ENCODE measurements around the gene RPL11.

The RPL11 gene

DNA sequence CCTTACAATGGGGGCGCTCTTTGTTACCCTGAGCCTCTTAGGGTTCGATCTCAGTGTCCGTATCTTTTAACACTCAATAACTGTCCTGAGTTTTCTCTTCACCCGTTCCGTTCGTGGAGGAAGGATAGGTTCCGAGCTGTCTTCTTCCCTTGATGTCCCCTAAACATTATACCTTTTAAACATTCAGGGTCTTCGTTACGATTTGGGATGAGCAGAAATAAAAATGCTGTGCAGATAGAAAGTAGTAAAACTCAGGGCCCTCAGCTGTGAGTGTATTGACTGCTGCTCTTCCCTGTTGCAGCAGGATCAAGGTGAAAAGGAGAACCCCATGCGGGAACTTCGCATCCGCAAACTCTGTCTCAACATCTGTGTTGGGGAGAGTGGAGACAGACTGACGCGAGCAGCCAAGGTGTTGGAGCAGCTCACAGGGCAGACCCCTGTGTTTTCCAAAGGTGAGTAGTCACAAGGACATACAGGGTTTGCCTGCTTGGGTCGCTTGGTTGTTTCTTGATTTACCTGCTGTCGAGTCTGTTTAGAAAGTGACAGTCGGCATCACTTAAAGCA, 784 bp downstream of the RPL11 start:
- H3K27ac ChIP-seq: peak overlapping the region; percentile 86
- TF ChIP-seq, protein P1, sequence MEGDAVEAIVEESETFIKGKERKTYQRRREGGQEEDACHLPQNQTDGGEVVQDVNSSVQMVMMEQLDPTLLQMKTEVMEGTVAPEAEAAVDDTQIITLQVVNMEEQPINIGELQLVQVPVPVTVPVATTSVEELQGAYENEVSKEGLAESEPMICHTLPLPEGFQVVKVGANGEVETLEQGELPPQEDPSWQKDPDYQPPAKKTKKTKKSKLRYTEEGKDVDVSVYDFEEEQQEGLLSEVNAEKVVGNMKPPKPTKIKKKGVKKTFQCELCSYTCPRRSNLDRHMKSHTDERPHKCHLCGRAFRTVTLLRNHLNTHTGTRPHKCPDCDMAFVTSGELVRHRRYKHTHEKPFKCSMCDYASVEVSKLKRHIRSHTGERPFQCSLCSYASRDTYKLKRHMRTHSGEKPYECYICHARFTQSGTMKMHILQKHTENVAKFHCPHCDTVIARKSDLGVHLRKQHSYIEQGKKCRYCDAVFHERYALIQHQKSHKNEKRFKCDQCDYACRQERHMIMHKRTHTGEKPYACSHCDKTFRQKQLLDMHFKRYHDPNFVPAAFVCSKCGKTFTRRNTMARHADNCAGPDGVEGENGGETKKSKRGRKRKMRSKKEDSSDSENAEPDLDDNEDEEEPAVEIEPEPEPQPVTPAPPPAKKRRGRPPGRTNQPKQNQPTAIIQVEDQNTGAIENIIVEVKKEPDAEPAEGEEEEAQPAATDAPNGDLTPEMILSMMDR (conservative IDR thresholded peaks at IDR 0.05): no peak

DNA sequence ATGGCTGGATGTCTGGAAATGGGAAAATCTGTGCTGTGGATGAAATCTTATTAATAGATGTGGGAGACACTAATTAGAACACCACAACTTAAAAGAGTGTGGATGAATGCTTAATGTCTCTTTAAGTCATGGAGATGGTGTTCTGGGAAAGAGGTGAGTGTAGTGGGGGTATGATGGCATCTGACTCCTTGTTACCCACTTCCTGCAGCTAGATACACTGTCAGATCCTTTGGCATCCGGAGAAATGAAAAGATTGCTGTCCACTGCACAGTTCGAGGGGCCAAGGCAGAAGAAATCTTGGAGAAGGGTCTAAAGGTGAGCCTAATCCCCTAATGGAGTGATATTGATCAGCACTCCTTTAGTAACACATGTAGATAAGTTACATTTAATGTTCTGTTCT, 2.0 kb downstream of the RPL11 start:
- H3K27ac ChIP-seq: peak overlapping the region; percentile 86; the same call in 1 of the 2 replicates
- TF ChIP-seq, protein P1 (conservative IDR thresholded peaks at IDR 0.05): no peak

DNA sequence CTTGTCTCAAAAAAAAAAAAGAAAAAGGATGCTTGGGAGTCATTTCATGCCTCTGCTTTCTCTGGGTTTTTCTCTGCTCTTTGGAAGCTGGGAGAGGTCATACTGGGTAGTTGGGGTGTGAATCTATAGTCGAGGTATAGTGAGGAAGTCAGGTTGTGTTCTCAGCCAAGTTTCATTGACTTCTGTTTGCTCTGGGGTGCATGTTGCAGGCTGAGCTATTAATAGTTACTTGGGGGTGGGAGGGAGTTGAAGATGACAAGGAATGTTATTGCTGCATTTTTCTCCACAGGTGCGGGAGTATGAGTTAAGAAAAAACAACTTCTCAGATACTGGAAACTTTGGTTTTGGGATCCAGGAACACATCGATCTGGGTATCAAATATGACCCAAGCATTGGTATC, 2.8 kb downstream of the RPL11 start:
- TF ChIP-seq, protein P1 (conservative IDR thresholded peaks at IDR 0.05): no peak
- H3K27ac ChIP-seq: peak overlapping the region; percentile 86; the same call in 1 of the 2 replicates

DNA sequence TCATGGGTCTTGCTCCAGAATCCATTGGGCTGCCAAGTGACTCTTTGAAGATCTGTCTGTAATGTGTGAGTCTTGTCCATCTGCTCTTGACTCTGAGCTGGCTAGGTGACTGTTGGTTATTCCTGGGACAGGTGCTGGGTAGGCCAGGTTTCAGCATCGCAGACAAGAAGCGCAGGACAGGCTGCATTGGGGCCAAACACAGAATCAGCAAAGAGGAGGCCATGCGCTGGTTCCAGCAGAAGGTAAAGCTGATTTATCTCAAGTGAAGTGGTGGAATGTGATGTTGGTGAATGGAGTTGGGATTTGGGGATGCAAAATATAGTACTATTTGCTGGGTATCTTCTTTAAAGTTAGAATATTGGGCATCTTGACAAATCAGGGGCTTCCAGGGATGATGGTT, 4.1 kb downstream of the RPL11 start:
- H3K27ac ChIP-seq: peak overlapping the region; percentile 10; the same call in 1 of the 2 replicates
- TF ChIP-seq, protein P1 (conservative IDR thresholded peaks at IDR 0.05): no peak

DNA sequence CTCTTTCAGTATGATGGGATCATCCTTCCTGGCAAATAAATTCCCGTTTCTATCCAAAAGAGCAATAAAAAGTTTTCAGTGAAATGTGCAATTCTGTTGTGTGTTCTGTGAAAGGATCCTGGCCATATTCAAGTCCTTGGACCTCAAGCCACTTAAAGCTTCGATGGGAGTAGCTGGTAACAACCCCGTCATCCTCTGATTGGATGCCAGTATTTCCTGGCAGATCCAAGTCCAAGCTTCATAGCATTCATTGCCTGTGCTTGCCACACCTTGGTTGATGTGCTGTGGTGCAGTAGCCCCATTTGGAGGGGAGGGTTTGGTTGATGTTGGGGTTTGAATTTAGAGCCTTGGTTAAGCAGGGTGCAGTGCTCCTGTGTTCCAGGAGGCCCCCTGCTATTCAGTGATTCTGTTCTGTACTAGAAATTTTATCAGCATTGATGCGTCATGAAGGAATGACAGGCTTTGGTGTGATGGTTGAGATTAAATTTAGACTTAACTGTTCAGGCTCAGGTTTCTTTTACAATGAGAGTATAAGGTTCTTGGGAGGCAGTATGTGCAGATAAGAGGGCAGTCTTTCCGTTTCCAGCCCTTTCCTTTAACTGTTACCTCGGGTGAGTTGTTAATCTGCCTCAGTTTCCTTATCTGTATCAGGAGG, 4.9 kb downstream of the RPL11 start:
- TF ChIP-seq, protein P1 (conservative IDR thresholded peaks at IDR 0.05): no peak
- no peak overlapping the region for H3K27ac ChIP-seq

DNA sequence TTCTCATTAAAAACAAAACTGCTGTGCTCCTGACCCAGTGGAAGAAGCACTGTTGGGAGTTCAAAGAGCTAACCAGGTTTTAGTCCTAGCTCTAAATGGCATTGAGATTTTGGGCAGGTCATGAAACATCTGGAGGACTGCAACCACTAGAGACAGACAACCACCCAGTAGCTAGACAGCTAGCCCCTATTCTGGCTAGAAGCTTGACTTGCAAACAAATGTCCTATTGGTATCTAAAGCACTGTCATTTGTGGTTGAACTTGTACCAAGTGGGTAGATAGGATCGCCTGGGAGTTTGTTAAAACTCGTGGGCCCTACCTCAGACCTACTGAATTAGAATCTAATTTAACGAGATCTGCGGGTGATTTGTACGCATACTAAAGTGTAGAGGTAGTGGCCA, 6.9 kb downstream of the RPL11 start:
- TF ChIP-seq, protein P1 (conservative IDR thresholded peaks at IDR 0.05): no peak
- no peak overlapping the region for H3K27ac ChIP-seq

DNA sequence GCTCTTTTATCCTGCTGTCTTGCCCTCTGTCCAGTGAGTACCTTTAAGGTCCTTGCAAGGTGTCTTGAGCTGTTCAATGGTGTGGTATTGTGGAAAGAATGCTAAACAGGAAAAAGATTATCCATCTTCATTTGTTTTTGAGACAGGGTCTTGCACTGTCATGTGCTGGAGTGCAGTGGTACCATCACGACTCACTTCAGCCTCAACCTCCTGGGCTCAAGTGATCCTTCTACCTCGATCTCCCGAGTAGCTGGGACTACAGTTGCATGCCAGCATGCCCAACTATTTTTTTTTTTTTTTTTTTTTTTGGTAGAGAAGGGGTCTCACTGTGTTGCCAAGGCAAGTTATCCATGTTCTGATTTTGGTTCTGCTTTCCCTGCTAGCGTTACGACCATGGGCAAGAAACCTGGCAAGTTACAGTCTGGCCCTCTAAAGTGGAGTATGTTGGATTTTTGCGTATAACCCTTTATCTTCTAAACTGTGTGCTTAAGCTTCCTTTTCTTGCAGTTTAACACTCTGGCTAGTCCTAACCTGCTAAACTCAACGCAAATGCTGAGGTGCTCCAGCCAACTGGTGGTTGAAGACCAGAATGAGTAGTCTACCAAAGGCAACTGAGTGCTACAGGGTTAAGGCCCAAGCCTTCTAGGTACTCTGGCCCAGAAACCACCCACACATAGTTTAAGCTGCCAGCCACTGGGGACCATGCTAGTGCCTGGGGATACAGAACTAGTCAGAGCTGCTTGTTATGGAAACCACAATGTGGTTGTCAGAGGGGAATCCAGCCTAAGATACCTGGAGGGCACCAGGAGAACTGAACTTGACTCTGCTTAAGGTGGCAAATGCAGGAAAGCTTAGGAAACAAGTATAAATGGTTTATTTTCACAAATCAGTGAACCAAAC, 7.9 kb downstream of the RPL11 start:
- H3K27ac ChIP-seq: no peak overlapping the region
- TF ChIP-seq, protein P1 (conservative IDR thresholded peaks at IDR 0.05): no peak
